NK-92 (cell line): ENCODE data around the gene CACNA1H.
"Not testable (repeated sequence)": the region's sequence is repeated elsewhere in the genome, so short reads cannot be mapped to it uniquely, and the experiment has no call there.

Experiments
- DNase-seq: peaks from one replicate; lab custom pipeline; 2025; ENCODE audit not compliant: unreplicated experiment; lab: John Stamatoyannopoulos, UW

The CACNA1H gene

DNA sequence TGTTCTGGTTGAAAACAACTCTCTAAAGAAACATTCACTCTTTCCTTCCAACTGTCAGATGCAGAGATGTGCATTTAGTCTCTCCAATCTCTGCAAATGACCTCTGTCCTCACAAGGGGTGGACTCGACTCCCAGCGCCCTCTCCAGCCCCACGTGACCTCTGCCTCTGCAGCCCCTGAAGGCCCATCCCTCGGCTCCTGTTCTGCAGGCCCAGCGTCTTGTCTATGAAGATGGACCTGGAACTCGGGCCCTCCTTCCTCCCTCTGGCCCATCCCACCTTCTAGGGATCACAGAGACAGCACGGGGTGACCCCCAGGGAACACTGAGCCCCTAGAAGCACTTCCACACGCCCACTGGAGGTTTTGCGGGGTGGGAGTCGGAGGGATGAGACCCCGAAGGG, 90.5 kb downstream of the CACNA1H start:
- DNase-seq, result not testable (repeated sequence)

DNA sequence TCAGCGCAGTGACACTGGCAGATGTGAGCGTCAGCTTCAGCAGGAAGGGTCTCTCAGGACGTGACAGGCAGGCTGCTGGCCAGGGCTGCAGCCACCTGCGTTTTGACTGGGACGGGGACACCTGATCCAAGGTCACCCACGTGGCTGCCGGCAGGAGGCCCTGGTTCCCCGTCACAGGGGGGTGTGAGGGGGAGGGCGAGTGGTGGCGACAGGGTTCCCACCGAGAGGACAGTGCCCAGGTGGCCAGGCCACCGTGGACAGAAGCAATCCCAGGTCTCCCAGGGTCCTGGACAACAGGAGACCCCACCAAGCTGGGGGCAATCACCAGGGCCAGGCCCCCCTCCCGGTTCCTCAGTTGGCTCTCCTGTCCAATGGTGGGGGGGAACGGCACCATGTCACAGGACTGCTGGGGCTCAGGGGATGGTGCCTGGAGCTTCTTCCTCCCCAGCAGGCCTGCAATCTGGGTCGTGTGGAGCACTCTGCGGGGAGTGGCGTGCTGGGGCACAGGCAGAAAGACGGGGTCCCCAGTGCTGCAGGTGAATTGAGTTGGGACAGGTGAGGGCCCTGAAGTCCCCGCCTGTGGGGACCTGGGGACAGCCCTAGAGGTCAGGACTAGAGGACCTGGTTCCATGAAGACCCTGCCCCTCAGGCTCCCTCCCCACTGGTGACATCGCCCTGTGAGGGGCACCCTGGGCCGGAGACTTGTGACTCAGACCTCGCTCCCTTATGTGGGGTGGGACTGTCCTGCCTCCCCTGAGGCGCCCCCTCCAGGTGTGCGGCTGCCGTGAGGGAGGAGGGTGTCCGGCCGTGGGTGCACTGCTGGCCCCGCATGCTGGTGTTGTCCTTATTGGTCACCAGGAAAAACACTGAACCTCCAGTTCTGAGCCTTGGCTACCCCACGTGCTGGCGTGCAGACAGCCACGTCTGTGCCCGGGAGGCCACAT, 91.3 kb downstream of the CACNA1H start:
- DNase-seq, result not testable (repeated sequence)

DNA sequence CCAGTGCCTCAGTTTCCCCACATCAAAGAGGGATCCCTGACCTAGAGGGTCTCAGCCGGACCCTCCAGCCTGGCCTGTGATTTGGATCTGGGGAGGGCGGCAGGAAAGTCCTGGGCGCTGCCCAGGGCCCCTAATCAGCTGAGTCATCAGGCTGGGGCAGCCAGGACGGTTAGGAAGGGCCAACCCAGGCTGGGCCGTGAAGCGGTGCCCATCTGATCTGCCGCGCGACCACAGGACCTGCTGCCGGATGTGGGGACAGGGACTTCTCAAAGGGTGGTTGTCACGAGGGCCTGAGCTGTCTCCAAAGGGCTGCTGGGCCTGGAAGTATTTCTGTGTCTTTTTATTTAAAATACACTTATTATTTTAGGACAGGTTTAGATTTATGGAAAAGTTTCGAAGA, 92.0 kb downstream of the CACNA1H start:
- DNase-seq, result no peak

DNA sequence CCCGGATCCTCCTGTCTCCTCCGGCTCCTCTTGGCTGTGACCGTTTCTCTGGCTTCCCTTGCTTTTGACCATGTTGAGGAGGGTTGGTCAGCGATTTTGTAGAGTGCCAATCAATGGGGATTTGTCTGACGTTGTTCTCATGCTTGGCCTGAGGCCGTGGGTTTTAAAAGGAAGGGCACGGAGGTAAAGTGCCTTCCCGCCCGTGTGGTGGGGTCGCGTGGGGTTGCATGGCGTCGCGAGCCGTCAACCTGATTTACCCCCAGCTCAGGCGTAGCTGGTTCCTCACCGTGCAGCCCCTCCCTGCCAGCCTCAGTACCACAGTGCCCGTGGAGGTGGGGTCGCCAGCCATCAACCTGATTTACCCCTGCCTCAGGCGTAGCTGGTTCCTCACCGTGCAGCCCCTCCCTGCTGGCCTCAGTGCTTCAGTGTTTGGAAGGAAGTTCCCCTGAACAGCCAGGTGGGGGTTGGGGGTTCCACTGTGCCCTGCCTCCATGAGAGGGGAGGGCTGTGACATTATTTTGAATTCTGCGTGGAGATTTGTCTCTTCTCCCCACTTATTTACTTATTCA, 92.6 kb downstream of the CACNA1H start:
- no peak for DNase-seq

DNA sequence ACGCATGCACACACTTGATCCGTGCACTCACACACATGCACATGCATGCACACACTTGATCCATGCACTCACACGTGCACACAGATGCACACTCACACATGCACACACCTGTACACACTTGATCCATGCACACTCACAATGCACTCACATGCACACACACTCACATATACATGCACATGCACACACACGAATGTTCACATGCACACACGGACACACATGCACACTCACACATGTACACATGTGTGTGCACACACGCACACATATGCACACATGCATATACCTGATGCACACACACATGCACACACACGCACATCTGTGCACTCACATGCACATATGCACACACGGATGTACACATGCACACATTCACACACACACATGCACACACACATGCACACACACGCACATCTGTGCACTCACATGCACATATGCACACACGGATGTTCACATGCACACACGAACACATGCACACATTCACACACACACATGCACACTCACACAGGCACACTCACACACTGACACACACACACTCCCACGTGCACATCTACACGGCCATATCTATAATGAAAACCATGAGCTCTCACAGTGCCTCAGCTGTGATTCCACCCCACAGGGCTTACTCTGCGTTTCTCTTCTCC, 95.1 kb downstream of the CACNA1H start:
- DNase-seq, result not testable (repeated sequence)

DNA sequence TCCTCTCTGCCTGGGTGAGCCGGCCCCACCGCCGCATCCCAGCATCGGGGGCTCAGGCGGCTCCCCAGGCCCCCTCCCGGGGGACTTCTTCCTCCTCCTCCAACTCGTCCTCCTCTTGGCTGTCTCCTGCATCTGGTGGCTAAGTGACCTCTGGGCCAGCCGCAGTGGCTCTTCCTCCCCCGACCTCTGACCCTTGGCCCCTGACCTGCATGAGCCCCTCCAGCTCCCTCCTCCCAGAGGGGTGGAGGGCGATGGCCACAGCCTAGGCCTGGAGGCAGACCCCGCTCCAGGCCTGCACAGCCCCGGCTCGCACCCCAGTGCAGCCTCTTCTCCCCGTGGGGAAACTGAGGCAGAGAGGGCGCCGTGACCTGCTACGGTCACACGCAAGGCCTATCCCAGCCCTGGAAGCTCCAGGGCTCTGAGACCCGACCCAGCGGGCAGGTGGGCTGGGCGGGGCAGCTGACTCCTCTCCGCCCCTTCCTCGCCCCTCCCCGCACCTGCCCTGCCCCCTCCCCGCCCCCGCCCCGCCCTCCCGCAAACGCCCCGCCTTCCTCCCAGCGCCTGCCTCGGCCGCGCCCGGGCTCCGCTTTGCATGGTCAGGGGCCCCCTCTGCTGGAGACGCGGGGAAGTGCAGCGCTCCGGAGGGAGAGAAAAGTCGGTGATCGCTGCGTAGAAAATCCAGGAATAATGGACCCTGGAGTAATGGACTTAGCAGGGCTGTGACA, 96.3 kb downstream of the CACNA1H start:
- DNase-seq, result not testable (repeated sequence)

DNA sequence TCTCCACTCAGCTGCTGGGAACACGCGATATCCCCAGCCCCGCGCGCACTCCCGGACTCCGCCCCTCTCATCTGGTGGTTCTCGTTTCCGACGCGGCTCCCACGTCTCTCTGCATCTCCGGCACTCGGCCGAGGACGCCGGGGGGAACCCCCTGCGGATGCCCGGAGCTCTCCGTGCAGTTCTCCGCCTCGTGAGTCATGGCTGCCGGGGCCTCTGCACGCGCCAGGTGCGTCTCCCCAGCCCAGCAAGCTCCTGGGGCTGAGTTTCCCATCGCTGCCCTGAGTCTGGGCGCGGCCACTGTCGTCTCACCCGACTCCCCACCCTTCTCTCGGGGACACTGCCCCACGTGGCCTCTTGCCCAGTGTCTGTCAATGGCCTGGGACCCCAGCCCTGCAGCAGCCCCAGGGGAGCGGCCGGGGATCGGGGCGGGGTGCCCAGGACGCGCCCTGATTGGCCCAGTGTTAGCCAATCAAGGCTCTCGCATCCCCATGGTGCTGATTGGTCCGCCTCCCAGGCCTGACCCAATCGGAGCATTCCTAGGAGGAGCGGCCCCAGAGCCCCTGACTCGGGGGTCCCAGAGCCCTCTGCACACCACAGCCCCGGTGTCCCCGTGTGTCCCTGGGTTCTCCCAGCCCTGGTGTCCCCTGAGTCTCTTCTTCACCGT, 100.9 kb downstream of the CACNA1H start:
- not testable (repeated sequence) for DNase-seq

DNA sequence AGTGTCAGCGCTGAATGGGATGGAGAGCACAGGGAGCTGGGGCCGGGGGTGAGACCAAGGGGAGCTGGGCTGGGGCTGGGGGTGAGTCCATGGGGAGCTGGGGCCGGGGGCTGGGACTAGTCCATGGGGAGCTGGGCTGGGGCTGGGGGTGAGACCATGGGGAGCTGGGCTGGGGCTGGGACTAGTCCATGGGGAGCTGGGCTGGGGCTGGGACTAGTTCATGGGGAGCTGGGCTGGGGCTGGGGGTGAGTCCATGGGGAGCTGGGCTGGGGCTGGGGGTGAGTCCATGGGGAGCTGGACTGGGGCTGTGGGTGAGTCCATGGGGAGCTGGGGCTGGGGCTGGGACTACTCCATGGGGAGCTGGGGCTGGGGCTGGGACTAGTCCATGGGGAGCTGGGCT, 101.9 kb downstream of the CACNA1H start:
- DNase-seq, result not testable (repeated sequence)

DNA sequence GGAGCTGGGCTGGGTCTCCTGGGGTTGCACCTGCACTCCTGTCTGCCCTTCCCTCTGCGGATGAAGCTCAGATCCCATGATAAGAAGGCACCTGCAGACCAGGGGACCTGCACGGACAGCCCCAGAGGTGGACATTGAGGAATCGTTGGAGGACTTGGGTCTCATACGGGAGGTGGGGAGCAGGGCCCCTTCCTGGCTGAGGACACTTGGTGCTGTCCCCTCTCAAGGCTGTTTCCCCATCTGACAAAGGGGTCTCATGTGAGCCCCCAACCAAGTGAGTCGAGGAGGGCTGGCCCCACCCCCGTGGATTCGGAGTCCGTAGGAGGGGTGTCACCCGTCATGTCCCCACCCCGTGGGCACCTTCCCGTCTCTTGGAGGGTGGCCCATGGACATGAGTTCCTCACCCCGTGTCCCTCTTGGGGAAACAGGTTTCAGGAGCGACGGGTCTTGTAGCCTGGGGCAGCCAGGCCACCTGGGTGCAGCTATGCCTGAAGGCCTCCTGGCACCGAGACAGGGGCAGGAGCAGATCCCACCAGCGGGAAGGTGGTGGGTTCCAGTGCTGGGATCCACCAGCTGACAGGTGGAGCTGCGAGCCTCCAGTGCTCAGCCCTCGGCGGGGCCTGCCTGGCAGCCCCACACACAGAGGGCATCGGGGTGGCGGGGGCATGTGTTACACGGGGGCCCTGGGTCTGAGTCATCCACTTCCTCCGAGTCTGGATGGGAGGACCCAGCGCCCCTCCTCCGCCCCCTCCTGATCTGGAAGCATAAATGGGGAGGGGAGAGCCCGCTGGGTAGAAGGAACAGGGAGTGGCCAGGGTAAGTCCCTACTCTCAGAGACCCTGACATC, 102.6 kb downstream of the CACNA1H start, which contains the start of gene TPSD1:
TPSD1 (plus strand) TSS at position 794 of the 847 bp plus-strand sequence. CDS start 212 bp downstream, outside the sequence.
- DNase-seq, result not testable (repeated sequence)

DNA sequence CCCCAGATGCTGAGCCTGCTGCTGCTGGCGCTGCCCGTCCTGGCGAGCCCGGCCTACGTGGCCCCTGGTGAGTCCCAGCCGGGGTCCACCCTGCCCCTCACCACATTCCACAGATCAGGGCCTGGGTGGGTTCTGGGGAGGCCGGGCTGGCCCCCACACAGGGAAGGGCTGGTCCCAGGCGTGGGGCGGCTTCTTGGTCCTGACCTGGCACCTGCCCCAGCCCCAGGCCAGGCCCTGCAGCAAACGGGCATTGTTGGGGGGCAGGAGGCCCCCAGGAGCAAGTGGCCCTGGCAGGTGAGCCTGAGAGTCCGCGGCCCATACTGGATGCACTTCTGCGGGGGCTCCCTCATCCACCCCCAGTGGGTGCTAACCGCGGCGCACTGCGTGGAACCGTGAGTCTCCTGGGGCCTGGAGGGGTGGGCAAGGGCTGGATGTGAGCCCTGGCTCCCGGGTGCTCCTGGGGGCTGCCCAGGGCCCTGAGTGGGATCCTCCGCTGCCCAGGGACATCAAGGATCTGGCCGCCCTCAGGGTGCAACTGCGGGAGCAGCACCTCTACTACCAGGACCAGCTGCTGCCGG, 103.5 kb downstream of the CACNA1H start:
- not testable (repeated sequence) for DNase-seq

DNA sequence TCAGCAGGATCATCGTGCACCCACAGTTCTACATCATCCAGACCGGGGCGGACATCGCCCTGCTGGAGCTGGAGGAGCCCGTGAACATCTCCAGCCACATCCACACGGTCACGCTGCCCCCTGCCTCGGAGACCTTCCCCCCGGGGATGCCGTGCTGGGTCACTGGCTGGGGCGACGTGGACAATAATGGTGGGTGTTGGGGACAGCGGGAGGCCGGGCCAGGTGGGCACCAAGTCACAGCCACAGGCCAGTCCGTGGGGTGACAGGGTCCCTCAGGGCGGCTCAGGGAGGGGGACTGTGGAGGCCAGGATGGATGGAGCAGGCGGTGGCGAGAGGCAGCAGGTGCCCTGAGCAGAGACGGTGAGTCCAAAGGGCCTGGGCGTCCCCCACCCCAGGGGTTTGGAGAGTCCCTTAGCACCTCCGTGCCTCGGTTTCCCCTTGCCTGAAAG, 104.0 kb downstream of the CACNA1H start:
- DNase-seq, result no peak

DNA sequence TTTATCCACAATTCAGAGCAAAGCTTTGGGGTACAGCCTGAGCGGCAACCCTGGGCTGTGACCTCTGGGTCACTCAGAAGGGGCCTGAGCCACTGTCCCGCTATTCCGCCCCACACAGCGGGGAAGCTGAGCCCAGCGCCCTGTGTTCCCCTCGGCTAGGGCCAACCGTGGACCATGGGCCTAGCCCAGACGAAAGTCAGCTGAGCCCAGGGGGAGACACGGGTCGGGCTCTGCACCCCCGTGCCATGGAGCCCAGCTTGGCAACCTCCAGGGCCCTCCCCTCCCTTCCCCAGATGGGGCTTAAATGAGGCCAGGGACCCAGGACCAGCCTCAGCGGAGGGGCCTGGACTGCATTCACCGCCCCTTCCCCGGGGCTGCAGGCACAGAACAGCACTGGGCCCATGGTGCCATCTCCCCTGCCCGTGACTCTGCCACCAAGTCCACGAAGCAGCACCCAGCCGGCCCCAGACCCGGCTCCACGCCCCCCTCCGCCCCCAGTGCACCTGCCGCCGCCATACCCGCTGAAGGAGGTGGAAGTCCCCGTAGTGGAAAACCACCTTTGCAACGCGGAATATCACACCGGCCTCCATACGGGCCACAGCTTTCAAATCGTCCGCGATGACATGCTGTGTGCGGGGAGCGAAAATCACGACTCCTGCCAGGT, 104.8 kb downstream of the CACNA1H start:
- DNase-seq, result no peak

DNA sequence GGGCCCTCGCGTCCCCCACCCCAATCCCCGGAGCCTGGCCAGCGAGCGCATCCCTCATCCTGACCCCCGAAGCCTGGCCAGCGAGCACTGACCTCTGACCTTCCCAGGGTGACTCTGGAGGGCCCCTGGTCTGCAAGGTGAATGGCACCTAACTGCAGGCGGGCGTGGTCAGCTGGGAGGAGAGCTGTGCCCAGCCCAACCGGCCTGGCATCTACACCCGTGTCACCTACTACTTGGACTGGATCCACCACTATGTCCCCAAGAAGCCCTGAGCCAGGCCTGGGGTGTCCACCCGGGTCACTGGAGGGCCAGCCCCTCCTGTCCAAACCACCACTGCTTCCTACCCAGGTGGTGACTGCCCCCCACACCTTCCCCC, 105.3 kb downstream of the CACNA1H start:
- no peak for DNase-seq

DNA sequence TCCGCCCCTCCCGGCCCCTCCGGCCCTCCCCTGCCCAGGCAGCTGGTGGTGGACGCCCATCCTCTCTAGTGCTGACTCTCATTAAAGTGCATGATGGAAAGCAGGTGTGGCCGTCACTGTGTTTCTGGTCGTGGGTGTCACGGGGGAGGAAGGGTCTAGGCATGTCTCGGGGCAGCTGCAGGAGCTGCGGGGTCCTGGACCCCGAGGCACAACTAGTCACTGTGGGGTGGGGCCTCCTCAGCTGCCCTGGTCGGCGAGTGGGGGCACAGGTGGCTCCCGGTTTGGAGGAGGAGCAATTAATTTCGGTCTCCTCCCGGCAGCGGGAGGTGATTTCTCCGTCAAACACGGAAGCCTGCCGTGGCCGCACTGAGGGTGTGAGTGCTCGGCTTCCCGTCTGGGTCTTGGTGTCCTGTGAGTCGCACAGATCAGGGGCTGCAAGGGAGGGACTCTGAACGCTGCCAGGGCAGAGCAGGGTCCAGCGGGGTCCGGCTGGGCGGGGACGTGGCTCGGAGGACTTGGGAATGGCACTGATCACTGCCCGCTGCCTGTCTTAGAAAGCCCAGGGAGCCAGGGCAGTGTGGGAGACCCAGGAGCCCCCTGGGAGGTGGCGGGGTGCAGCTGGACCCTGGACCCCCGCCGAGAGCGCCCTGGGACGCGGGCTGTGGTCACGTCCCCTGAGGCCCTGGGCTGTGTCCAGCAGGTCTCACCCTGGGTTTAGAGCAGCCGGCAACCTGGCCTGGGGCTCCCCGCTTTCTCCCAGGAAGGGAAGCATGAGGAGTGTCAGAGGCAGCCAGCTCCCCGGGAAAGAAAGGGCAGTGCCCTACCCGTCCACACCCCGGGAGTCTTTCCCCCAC, 106.2 kb downstream of the CACNA1H start:
- no peak for DNase-seq

DNA sequence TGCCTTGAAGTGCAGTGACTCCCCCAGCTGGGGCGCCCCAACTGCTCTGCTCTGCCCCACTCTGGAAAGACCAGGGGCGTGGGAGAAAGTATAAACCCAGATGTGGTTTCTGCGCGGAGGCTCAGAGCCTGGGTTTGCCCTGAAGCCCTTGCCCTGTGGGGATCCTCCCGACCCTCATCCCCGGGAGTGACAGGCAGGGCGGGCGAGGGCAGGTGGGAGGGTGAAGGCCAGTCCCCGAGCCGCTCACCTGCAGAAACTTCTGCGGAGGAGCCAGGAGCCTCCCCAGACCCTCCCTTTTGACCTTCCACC, 106.8 kb downstream of the CACNA1H start:
- DNase-seq, result no peak

DNA sequence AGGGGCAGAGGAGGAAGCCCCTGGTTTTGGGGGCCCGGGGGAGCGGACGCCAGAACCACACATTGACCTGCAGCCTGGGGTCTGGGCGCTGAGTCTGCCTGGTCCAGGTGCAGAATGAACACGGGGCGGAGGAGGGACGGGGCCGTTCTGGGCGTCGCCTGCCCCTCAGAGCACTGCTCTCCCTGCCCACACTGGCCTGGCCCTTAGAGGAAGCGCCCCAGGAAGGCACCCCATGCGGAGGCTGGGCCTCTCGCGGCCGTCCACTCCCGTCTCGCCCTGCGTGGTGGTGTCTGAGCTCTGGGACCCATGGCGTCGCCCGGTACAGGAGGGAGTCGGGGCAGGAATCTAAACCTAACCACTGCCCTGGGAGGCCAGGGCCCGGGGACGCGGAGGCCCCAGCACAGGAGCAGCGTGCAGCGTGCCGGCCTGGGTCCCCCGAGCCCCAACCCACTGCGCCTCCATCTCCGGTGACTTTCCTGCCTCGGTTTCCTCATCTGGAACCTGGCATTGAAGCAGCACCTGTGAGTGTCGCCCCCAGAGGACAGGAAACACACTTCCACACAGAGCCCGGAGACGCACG, 107.3 kb downstream of the CACNA1H start:
- DNase-seq, result no peak

DNA sequence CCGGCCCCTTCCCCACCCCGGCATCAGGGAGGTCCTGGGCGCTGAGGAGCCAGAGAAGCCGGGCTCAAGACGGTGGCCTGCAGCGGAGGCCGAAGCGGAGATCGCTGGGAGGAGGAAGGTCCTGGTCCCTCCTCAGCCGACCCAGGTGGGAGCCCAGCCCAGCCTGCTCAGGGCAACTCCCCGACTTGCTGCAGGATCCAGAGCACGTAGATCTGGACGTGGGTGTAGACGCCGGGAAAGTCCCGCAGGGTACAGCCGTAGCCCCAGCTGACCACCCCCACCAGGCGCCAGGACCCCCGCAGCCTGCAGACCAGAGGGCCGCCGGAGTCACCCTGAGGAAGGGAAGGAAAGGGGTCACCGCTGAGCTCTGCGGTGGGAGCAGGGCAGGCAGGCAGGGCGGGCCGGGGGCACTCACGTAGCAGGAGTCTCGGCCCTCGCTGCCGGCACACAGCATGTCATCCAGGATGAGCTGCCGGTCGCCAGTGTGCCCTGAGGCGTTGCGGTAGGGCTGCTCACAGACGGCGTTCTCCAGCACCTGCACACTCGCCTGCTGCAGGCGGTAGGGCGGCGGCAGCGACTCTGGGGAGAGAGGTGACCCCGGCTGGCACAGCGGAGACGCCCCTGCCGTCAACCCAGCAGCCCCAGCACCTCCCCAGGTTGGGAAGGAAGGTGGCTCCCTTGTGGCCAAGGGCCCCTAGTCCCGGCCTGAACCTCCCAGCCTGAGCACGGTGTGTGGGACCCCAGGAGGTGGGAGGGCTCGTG, 108.4 kb downstream of the CACNA1H start:
- no peak for DNase-seq
